GM19463 (cell line): ENCODE data around the gene VDR.
A peak's percentile ranks its signal among the peaks of the same experiment; 100 is the strongest.

ENCODE experiments used
- ATAC-seq: cut with Tn5 transposase; IDR thresholded peaks from one replicate; pipeline ENCODE4 v1.9.1; 2021; ENCODE audit warnings: mild to moderate bottlenecking, moderate library complexity; ENCODE audit not compliant: unreplicated experiment

The VDR gene

DNA sequence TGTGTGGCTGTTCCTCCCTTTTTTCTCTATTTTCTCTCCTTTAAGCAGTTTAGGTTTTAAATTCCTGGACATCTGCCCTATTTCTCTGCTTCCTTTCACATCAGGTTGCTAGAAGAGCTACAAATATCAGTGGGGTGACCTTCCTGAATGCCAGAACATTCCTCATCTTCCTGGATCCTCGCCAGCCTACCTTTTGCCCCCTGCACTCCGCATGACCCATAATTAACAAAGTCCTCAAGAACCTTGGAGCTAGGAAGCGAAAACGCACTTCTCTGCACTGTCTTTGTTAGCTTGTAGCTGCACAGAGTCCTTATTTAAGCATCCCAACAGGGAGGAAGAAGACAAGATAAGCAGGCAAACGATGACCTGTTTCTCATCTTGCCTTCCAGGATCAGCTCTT lies 30.5 kb downstream of the VDR start:
- no peak for ATAC-seq

DNA sequence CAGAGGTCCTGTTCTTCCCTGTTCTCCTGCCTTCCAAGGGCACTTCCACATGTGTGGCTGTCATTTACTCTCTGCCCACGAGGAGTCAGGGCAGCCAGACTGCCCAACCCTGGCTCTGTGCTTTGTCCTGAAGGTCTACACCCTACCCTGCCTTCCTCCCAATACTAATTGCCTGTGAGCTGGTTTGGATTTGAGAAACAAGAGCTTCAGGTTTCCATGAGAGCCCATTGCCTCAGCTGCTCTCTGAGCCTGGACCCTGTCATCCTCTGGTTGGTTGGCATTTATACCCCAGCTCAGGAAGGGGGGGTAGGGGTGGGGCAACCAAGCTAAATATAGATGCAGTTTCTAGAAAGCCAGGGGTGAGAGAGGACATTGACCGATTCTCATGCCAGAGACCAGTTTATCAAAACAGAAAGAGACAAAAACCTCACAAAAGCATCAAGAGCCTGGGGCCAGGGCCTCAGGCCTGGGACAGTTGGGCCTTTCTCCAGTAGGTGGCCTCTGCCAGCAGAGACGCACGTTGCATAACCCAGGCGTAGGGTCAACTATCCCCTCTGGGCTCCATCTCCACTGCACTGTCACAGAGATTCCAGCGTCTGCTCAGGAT lies 34.5 kb downstream of the VDR start:
- no peak for ATAC-seq

DNA sequence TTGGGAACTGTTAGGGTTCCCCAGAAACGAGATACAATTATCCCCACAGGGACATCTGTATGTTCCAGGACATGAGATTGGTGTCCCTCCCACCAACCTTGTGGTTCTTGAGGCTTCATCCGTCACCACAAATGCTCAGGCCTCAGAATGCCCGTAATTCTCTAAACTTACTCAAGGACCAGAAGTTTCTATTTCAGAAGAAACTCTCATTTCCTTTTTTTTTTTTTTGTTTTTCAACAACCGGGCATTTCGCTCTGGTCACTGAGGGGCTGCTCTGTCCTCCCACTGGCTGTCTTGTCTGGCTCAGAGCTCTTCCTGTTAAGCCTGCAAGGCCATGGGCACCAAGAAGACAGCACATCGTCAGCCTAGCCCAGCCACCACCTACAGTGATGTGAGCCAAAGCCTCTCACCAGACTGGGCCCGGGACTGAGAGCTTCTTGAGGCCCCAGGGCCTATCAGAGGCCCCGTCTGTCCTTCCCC lies 36.2 kb downstream of the VDR start:
- ATAC-seq = peak; percentile 61

DNA sequence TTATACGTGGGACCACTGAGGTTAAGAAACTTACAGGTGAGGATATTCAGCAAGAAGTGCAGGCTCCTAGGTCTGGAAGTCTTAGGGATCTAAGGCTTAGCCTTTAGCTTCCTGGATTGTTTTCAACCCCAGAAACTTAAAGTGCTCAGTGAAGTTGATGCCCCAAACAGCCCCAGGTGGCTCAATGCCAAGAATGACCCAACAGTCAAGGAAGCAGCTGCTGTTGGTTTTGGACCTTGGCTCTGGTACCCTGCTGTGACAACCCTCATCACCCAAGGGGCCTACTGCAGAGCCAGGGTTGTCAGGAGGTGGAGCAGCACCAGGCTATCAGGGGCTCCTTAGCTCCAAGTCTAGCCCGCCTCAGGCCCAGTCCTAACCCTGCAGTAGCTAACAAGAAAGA lies 36.8 kb downstream of the VDR start:
- ATAC-seq = peak; percentile 9

DNA sequence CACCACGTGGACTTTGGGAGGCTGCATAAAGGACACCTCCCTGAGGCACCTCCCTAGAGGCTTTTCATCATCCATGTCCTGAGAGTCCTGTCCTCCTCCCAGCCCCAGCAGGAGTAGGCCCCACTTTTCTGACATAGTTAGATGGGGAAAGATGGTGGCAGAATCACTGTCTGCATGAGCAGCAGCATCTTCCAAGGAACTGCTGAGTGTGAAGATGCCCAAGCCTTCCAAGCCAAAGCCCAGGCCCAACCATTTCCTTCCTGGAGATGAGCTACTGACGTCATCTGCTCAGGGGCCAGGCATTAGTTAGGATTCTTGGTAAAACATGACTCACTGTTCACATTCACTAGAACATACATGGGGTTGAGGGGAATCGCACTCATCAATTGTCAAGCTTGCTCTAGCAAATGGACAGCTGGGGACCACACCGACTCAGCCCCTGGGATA lies 37.3 kb downstream of the VDR start:
- no peak for ATAC-seq

DNA sequence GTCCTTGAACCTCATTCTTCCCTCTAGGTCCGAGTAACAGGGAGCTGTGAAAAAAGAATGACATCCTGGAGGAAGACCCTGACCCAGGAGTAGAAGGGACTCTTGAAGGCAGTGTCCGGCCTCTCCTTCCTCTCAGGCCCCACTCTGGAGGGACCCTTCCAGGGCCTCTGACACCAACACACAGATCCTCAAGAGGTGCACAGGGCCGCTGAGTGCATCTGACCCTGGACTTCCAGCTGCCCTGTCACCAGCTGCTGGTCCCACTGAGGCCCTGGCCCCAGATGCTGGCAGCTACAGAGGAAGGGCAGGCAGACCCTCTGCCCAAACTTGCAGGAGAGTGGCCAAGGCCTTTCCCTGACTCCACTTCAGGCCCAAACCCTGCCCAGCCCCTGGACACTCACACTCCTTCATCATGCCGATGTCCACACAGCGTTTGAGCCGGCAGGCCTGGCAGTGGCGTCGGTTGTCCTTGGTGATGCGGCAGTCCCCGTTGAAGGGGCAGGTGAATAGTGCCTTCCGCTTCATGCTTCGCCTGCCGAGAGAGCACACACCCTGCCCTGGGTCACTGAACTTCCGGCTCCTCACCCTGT lies 40.1 kb downstream of the VDR start:
- no peak for ATAC-seq

DNA sequence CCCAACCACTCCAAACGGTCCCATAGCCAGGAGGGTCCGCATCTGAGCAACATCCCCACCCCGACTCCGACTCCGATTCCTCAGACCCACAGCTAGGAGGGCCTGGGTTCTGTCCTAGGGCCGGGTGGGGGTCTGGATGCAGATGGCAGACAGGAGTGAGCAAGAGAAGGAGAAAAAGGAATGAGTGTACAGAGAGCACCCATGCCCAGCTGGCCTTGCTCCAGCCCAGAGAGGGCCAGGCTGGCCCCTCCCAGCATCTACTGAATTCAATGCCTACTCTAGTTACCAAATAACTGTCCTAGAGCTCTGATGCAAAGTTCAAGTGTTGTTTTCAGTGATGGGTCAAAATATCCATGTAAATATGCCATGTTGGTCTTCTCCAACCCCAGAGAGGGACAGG lies 40.8 kb downstream of the VDR start:
- ATAC-seq = no peak

DNA sequence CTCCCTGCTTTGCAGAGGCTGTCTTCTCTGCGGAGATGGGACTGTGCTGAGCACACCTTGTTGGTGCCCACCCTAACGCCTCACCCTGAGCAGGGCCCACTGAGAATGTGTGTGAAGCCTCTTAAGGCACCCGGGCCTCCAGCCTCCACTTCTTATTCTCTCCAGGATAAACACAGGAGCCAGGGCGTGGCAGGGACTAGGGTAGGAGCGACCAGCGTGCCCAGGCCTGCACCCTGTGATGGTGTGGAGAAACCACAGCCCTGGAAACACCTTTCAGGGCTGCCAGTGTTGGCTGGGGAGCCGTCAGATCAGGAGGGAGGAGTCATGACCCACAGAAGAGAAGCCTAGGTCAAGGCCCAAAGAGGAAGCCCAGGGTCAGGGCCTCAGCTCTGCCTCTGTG lies 41.3 kb downstream of the VDR start:
- no peak for ATAC-seq

DNA sequence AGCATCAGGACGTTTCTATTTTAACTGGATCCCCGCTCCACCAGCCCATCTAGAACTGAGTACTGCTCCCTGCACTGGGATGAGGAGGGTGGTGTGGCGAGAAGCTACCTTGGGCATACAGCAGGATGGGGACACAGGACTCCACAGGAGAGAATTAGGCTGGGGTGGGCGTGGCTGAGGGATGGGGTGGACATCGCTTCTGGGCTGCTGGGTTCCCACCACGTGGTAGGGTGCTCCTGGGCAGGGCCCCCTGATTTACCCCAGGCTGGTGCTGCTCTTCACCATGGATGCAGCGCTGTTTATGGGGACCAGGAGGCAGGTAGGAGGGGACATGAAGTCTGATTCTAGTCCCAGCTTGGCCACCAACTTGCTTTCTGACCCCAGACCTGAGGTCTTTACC lies 41.9 kb downstream of the VDR start:
- no peak for ATAC-seq

DNA sequence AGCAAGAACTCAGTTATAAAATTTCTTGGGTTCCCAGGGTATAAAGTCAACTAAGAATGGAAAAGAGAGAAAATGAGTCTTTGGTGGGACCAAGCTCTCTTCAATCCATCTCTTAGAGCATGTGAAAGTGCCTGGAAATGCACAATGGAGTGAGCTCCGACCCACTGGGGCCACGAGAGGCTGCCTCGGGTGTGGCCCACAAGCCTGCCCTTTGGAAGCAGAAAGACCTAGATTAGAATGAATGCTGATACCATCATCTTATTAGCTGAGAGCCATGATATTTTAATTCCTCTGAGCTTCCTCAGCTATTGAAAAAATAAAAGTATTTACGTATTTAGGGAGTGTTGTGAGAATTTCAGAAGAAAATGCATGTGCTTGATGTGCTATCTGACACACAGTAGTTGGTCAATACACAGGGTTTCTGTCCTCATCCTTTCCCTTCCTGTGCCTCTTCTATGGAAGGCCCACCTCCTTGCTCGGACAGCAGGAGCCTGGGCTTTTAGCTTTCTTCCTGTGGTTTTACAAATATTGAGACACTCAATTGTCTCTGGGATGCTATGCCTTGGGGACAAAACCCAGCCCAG lies 42.5 kb downstream of the VDR start:
- no peak for ATAC-seq

DNA sequence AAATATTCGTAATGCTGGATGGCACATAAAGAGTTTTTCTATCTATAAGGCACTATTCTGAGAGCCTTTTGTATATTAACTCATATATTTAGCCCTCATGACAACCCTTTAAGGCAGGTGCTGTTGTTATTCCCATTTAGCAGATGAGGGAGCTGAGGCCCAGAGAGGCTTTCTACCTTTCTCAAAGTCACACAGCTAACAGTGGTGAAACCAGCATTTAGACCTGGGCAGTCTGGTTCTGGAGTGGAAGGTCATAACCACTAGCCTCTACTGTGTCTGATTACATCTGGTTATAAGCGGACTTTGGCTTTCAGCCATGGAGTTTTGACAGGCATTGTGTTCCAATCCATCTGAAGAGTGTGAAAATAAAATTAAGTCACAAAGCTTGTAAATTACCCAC lies 43.9 kb downstream of the VDR start:
- ATAC-seq = no peak

DNA sequence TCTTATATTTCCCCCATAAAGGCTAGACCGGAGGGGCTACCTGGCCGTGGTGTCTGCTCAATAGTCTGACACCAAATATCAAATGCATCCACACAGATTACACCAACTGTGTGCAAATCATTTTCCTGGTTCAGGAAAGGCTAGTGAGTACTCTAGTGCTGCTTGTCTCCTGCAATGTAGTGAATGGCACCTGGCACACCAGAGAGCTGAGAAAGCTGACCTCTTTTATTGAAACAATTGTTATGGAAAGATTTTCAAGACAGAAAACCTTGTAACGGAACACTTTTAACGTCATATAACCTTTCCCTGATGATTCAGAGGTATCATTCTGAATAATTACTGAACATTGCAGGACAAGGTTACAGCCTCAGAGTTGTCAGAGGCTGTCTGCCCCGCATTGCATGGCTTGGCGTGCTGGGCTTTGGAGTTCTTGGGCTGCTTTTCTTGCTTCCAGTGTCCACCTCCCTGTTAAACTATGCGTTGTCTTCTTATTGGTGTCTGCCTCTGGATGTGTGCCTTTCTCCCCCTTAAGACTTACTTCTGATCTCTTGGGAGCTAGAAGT lies 44.4 kb downstream of the VDR start:
- no peak for ATAC-seq

DNA sequence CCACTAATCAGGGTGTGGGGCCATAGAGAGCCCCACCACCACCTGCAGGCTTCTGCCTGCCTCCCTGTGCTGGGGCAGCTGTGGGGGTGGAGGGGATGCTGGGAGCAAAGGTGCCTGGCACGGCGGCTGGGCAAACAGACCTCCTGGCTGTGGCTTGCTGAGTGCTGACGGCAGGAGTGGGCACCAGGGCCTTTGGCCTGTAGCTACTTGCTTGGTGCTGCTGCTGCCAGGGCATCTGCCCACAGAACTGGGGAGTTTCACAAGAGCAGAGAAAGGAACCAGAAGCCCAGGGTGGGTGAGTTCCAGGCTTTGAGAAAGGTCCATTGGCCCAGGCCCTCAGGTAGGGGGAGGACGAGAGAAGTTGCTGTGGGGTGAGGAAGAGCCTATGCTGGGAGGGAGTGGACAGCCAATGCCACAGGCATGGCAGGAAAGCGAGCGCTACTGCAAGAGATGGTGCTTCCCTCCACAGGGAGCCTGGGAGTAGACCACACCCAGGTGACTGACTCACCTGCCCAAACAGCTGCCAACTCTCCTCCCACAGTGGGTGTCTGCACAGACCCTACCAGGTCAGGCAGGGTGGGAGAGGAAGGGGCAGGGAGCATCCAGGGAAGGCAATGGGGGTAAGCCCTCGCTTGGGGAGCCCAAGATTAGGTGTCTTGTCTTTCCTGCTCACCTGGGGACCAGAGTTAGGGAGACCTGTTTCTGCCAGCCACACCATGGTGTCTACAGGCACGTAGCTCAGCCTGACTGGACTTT lies 46.1 kb downstream of the VDR start:
- ATAC-seq = no peak

DNA sequence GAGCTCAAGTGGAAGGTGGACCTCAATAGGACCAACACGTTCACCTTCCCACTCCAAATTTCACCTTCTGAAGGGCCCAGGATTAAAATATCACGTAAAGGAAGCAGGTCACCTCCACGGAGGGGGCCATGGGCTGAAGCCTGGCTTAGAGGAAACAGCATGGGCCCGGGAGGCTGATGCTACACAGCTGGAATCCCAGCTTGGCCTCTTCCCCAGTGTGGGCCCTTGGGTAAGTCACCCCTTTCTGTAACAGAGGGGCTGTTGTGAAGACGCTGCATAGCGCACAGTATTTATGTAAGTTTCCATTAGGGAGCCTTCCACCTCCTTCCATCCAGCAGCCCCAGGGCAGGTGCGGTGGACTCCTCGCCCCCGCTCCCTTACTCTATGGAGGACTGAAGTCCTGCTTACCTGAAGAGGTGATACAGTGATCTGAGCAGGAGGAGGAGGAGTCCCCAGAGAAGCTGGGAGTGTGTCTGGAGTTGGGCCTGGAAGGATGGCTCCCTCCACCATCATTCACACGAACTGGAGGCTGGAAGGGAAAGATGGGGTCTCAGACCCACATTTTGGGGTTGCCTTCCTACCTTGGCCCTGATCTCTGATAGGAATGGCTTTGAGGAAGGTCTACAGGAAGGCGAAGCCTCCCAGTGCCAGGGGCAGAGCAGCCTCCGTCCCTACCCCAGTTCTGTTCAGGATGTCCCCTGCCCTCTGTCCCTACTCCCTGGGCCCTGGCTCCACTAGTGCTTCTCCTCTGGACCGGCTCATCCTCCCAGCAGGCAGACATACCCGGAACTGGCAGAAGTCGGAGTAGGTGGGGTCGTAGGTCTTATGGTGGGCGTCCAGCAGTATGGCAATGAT lies 47.8 kb downstream of the VDR start:
- ATAC-seq = no peak

DNA sequence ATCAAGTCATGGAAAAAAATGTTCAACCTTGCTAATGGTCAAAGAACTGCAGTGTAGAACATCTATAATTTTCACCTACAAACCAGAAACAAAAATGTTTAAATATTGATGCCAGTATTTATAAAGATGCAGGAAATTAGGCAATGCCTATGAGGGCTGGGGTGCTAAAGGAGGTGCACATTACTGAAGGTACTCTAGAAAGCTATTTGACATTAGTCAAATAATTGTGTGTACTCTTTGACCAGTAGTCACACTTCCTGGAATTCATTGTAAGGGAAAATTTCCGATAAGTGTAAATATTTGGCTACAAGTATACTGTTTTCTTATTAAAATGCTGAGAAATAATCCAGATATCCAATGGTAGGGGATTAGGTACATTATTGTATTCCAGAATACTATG lies 48.7 kb downstream of the VDR start:
- ATAC-seq = no peak

DNA sequence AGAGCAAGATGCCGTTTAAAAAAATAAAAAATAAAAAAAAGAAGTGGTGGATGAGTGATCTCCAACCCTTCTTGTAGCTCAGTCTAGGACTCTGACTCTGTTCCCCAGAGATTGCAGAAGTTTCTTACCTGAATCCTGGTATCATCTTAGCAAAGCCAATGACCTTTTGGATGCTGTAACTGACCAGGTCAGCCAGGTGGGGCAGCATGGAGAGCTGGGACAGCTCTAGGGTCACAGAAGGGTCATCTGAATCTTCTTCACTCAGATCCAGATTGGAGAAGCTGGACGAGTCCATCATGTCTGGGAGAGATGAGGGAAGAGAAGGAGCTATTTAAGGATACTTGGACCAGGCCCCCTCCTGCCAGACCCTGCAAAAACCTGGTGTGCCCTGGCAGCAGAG lies 49.3 kb downstream of the VDR start:
- no peak for ATAC-seq

DNA sequence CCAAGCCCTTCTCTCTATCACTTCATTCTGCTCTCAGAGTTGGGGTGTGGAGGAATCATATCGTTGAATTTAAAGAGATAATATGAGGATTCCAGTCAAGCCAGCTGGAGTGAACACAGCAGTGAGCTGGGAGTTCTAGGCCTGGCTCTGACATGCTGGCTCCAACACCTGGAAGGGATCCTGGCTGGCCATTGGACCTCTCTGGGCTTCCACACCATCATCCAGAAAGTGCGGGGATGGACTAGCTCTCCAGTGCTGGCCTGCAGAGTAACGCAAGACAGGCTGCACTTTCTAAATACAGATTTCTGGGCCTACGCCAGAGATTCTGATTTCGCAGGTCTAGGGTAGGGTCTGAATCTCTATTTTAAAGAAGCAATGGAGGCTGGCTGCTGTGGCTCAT lies 50.3 kb downstream of the VDR start:
- ATAC-seq = no peak

DNA sequence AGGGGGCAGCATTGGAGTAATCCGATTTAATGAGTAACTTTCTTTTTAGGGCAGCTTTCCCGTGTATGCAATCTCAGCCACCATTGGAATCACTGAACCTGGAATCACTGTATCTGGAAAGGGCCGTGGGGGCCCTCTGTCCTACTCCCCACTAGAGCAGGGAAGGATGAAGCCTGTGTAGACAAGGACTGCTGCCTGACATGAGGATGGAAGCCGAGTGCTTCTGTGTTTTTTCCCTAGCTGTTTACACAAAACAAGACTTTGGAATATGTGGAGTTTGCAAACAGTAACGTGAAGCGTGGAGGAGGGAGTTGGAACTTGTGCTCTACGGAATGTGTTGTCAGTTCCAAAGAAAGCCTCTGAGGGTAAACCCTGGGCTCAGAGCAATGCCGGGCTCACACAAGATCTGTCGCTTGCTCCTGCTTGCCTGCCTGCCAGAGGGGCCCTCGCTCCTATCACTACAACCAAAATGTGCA lies 52.7 kb downstream of the VDR start:
- ATAC-seq = no peak

DNA sequence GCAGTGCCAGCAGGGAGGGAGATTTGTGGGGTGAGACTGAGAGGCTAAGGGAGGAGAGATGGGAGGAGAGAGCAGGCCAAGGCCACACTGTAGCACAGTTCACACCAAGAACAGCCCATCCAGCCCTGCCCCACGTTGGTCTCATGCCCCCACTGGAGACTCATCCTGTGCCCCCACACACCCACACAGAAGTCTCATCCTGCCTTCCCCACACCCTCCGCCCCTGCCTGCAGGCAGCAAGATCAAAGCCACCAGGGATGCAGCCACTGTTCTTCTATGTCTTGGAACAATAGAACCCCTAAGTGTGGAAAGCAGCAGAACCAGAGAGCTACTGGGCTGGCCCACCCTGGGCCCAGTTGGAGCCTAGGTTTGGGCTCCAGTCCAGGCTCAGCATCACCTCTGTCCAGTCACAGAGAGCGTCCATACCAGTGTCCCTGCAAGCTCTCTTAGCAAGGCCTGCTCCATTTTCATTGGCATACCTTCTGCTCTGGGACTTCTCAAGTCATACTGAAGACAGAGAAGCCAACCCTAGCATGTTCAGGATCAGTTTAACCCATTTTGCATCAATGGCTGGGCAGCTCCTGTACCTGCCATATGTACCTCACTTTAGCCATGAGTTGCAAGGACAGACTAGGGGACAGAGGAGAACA lies 53.4 kb downstream of the VDR start:
- ATAC-seq = no peak
